Upper lobe of left lung (tissue), 4 donors: ENCODE results near the gene CAMSAP3.

Experiments
- EP300 ChIP-seq, 4 donors: sonication (generic); formaldehyde crosslinking; IDR thresholded peaks; one replicate each; pipeline ENCODE4 v1.5.1; 2017; ENCODE audit warnings: antibody characterized with exemption in 4 of 4, control low read depth in 2 of 4
- POLR2A ChIP-seq, 4 donors: fragments of 450-650 bp; IDR thresholded peaks; one replicate each; pipeline ENCODE4 v1.5.1; 2016 to 2017; ENCODE audit warnings: antibody characterized with exemption in 4 of 4, mild to moderate bottlenecking in 2 of 4
- POLR2AphosphoS5 ChIP-seq, 2 donors: sonication (generic); formaldehyde crosslinking; IDR thresholded peaks; one replicate each; pipeline ENCODE4 v1.5.1; 2017; ENCODE audit warnings: antibody characterized with exemption in 2 of 2
- TF ChIP-seq, protein P1 (sequence below), 6 experiments: fragments of 450-650 bp in 4 of 6; fragments of 200-600 bp in 2 of 6; sonication (generic) in 2 of 6; IDR thresholded peaks; one replicate each; pipeline ENCODE4 v1.5.1; 2016 to 2019; ENCODE audit warnings: antibody characterized with exemption in 6 of 6

DNA sequence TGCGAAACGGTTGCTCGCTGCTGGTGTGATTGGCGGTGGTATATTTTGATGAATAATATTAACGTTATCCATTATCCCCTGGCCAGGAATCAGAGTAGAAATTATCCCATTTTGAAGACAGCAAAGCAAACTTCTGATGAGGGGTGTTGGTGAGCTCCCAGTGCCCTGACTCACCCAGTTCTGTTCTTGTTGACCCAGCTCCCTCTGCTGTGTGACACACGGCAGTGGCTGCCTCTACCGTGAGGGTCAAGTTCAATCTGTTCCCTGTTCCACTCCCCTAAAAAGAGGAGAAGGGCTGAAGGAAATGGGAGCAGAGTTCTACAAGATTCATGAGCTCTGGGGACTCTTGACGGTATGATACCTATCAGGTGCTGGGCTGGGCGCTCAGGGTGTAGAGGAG, 2.0 kb downstream of the CAMSAP3 start:
- TF ChIP-seq, protein P1, sequence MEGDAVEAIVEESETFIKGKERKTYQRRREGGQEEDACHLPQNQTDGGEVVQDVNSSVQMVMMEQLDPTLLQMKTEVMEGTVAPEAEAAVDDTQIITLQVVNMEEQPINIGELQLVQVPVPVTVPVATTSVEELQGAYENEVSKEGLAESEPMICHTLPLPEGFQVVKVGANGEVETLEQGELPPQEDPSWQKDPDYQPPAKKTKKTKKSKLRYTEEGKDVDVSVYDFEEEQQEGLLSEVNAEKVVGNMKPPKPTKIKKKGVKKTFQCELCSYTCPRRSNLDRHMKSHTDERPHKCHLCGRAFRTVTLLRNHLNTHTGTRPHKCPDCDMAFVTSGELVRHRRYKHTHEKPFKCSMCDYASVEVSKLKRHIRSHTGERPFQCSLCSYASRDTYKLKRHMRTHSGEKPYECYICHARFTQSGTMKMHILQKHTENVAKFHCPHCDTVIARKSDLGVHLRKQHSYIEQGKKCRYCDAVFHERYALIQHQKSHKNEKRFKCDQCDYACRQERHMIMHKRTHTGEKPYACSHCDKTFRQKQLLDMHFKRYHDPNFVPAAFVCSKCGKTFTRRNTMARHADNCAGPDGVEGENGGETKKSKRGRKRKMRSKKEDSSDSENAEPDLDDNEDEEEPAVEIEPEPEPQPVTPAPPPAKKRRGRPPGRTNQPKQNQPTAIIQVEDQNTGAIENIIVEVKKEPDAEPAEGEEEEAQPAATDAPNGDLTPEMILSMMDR (IDR thresholded peaks at IDR 0.05): no peak
- no peak for TF ChIP-seq POLR2AphosphoS5 (IDR thresholded peaks at IDR 0.05)
- TF ChIP-seq POLR2A (IDR thresholded peaks at IDR 0.05): no peak
- TF ChIP-seq EP300 (IDR thresholded peaks at IDR 0.05): no peak
